Testis (tissue), 3 donors: Measurements from ENCODE around the gene ERMARD. TPM values are rescaled to one million over a fixed set of nuclear protein-coding genes. Genes with fewer than 3 reads are reported as not detected.
"Not testable (repeated sequence)": the region's sequence is repeated elsewhere in the genome, so short reads cannot be mapped to it uniquely, and the experiment has no call there.

Source experiments
- DNase-seq: peaks from one replicate; pipeline ENCODE4 v3.0.0-alpha.2; 2019
- H3K27ac ChIP-seq, 2 donors: fragments of 200-600 bp; sonication (generic); one replicate each; pipeline ENCODE4 v1.5.1; 2019
- H3K27me3 ChIP-seq: fragments of 200-600 bp; sonication (generic); one replicate; pipeline ENCODE4 v1.5.1; 2019
- H3K36me3 ChIP-seq: fragments of 200-600 bp; sonication (generic); one replicate; pipeline ENCODE4 v1.5.1; 2017; ENCODE audit warnings: low read depth; ENCODE audit errors: missing control alignments
- H3K4me1 ChIP-seq: fragments of 200-600 bp; sonication (generic); one replicate; pipeline ENCODE4 v1.5.1; 2019
- H3K4me3 ChIP-seq, 2 donors: fragments of 200-600 bp; sonication (generic); one replicate each; pipeline ENCODE4 v1.5.1; 2017 to 2019
- H3K9me3 ChIP-seq: fragments of 200-600 bp; sonication (generic); one replicate; pipeline ENCODE4 v1.5.1; 2017
- POLR2A ChIP-seq: fragments of 450-650 bp; IDR thresholded peaks from one replicate; pipeline ENCODE4 v1.6.1; 2017; ENCODE audit warnings: antibody characterized with exemption, mild to moderate bottlenecking, moderate library complexity
- WGBS, 2 donors: methylation state at CpG; one replicate each; pipeline ENCODE4 v1.1.5; 2018; 5-methylcytosine and 5-hydroxymethylcytosine counted together
- intact Hi-C: fragments of 100-400 bp; cut with DNase I; formaldehyde crosslinking; loops from one replicate; pipeline ENCODE4 v1.15.1; 2023; ENCODE audit warnings: low total_unique reads
- polyA plus RNA-seq: library from polyadenylated mRNA; stranded (reverse); fragments of 350-450 nt; fragmentation: Illumina TruSeq; extraction: RNeasy Lipid Tissue Mini Kit (QIAGEN cat#74804); gene quantifications from one replicate; pipeline ENCODE4 v1.2.3, GENCODE V29; 2014; ENCODE audit warnings: low read depth, low replicate concordance; ENCODE audit not compliant: insufficient read depth
- total RNA-seq, 2 donors: library from RNA; depleted of rRNA; stranded (reverse); fragments of >200 nt; gene quantifications; one replicate each; pipeline ENCODE4 v1.2.3, GENCODE V29; 2016
- TF ChIP-seq, protein P1 (sequence below), 3 experiments: fragments of 450-650 bp in 2 of 3; fragments of 200-600 bp in 1 of 3; sonication (generic) in 1 of 3; IDR thresholded peaks; one replicate each; pipeline ENCODE4 v1.5.1; 2016 to 2019; ENCODE audit warnings: antibody characterized with exemption in 3 of 3, mild to moderate bottlenecking in 2 of 3, moderate library complexity in 1 of 3

Gene ERMARD
- total and polyA plus RNA-seq, 3 donors from 2014 or later: 48.3 to 77.6 (median 56.6) TPM

DNA sequence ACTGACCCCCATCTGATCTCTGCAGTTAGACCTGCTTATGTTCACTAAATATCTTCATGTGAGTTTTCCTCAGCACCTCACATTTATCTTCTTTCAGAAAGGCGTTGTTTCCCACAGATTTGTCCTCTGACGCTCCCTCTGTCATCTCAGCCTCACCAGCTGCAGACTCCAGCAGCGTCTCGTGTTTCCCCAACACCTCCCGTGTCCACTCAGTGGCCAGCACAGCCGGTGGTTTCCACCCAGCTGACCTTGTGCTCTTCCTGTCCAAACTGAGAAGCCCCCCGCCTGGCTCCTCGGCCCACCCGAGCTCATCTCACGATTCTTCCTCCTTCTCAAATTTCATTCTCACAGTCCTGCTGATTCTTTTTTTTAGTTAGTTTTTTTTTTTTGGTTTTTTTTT, 12.5 kb downstream of the ERMARD start:
- WGBS, 2 donors: 72 to 77% methylated on average over 10 of the region's 10 CpGs
- no peaks in the 10 kb centered on the region for H3K36me3 ChIP-seq

DNA sequence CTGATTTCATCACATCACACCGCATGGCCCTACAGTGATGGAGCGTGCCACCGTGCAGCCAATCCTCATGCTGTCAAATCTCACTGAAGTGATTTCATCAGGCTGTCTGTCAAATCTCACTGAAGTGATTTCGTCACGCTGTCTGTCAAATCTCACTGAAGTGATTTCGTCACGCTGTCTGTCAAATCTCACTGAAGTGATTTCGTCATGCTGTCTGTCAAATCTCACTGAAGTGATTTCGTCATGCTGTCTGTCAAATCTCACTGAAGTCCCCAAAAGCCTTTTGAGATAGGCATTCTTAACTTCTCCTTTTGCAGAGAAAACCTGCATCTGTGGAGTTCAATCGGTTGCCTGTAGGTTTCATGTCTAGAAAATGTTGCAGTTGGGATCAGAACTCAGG, 14.4 kb downstream of the ERMARD start:
- intact Hi-C loops, H3K36me3 ChIP-seq, H3K4me3 ChIP-seq, H3K4me1 ChIP-seq, H3K27me3 ChIP-seq, H3K27ac ChIP-seq, DNase-seq, H3K9me3 ChIP-seq: not testable (repeated sequence)
- WGBS, 2 donors: 92 to 93% methylated on average over 9 to 10 of the region's 10 CpGs

More for the DNA sequence above, 12.5 kb downstream of the ERMARD start:
- TF ChIP-seq POLR2A: no peak
- TF ChIP-seq, protein P1, sequence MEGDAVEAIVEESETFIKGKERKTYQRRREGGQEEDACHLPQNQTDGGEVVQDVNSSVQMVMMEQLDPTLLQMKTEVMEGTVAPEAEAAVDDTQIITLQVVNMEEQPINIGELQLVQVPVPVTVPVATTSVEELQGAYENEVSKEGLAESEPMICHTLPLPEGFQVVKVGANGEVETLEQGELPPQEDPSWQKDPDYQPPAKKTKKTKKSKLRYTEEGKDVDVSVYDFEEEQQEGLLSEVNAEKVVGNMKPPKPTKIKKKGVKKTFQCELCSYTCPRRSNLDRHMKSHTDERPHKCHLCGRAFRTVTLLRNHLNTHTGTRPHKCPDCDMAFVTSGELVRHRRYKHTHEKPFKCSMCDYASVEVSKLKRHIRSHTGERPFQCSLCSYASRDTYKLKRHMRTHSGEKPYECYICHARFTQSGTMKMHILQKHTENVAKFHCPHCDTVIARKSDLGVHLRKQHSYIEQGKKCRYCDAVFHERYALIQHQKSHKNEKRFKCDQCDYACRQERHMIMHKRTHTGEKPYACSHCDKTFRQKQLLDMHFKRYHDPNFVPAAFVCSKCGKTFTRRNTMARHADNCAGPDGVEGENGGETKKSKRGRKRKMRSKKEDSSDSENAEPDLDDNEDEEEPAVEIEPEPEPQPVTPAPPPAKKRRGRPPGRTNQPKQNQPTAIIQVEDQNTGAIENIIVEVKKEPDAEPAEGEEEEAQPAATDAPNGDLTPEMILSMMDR (IDR thresholded peaks at IDR 0.05): no peak
- intact Hi-C loops: no loop called here
- no peak for DNase-seq
- Histone ChIP-seq H3K4me1 (no peaks in the 10 kb centered on the region), H3K9me3 (no peaks in the 10 kb centered on the region), H3K4me3 (no peak overlapping the region), H3K27ac (no peak overlapping the region), H3K27me3 (no peaks in the 10 kb centered on the region)

DNA sequence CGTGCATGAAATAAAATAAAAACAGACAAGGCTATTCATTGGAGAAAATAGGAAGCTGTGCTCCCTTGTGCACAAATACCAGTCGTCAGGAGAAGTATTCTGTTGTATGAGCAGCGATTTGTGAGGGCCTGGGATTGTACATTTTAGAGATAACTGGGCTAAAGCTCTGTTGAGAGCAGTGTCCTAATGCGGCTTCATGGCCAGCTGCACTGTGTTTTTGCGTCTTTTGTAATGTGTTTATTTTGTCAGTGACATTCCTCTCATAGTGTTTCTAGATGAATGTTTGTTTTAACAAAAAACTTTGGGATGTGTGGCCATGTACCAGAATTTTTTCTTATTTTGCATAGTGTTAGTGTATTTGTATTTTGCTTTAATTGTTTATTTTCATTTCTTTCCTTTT, 14.8 kb downstream of the ERMARD start:
- intact Hi-C loops: no loop called here
- Histone ChIP-seq H3K27ac (no peak overlapping the region), H3K4me1 (no peaks in the 10 kb centered on the region), H3K36me3 (no peaks in the 10 kb centered on the region), H3K27me3 (no peaks in the 10 kb centered on the region), H3K9me3 (no peaks in the 10 kb centered on the region), H3K4me3 (no peak overlapping the region)
- 75 to 93% methylated on average over 5 of the region's 5 CpGs for WGBS, 2 donors
- TF ChIP-seq, protein P1 (IDR thresholded peaks at IDR 0.05): no peak
- TF ChIP-seq POLR2A: no peak
- no peak for DNase-seq

DNA sequence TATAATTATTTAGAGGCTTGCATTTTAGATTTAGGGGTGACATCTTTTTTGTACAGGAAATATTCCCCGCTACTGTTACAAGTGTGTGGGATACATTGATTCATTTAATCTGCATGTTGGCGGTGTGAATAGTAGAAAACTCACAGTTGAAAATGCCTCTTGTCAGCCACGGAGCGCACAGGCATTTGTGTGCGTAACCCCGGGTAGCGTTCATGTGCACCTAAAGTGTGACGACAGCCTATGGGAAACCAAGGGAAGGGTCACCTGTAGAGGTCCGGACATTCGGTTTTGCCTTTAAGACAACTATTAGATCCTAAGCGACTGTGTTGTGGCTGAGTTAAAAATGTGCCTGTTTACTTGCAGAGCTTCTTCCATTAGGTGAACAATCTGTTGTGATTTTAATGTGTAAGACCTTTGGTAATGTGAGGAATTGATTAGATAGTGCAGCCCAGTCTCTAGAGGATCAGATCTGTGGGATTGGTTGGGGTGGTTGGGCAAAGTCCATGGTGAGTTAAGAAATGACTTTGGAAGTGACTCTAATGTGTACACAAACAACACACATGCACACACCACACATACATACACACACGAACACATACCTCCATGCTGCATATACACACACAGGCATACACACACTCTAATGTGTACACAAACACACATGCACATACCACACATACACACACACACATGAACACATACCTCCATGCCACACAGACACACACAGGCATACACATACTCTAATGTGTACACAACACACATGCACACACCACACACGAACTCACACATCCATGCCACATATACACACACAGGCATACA, 15.7 kb downstream of the ERMARD start:
- no peaks in the 10 kb centered on the region for H3K27me3 ChIP-seq
- H3K4me1 ChIP-seq: no peaks in the 10 kb centered on the region
- no peaks in the 10 kb centered on the region for H3K9me3 ChIP-seq
- H3K36me3 ChIP-seq: no peaks in the 10 kb centered on the region
- H3K27ac ChIP-seq: no peak overlapping the region
- H3K4me3 ChIP-seq: no peak overlapping the region
- no peak for DNase-seq
- 91 to 95% methylated on average over 13 of the region's 13 CpGs for WGBS, 2 donors
- intact Hi-C loops: no loop called here
- TF ChIP-seq, protein P1 (IDR thresholded peaks at IDR 0.05): no peak
- no peak for TF ChIP-seq POLR2A

DNA sequence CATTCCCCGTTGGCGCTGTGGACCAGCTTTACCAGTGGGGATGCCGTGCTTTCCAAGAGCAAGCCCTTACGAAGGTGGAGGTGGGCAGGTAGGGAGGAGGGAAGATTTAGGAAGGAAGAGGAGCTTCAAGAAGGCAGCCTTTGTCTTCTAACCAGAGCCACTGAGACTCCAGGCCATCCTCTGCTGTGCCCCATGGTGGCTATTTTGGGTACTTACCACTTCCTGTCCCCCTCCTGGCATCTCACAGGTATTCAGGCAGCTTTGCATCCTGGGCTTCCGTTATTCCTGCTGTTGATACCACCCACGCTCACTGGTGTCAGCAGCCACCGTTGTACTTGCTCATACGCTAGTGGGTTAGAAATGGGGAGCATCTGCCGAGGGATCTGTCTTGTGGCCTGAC, 22.9 kb downstream of the ERMARD start:
- no peaks in the 10 kb centered on the region for H3K9me3 ChIP-seq
- no peaks in the 10 kb centered on the region for H3K4me1 ChIP-seq
- no peak for DNase-seq
- no peaks in the 10 kb centered on the region for H3K27me3 ChIP-seq
- H3K4me3 ChIP-seq: no peak overlapping the region
- 93 to 95% methylated on average over 9 of the region's 9 CpGs for WGBS, 2 donors
- intact Hi-C loops: no loop called here
- TF ChIP-seq, protein P1 (IDR thresholded peaks at IDR 0.05): no peak
- TF ChIP-seq POLR2A: no peak
- H3K36me3 ChIP-seq: no peaks in the 10 kb centered on the region
- H3K27ac ChIP-seq: no peak overlapping the region
